HCT116 (cell line): ENCODE data around the gene SHISA6. TPM values are rescaled to one million over a fixed set of nuclear protein-coding genes. Genes with fewer than 3 reads are reported as not detected.

Experiments used
- ATAC-seq: fragments of 200-7000 bp; cut with Tn5 transposase; 2 replicates; pipeline ENCODE4 v1.9.1; 2020; ENCODE audit warnings: mild to moderate bottlenecking, moderate library complexity
- BruUV-seq: library from RNA; stranded (reverse); fragments of 400-500 nt; replicated peaks from 2 replicates; lab custom pipeline; 2021; lab: Mats Ljungman, UMichigan
- CTCF ChIA-PET: fragments of 300-600 bp; sonication (Branson Sonifier 250); formaldehyde crosslinking; loops from one replicate; lab custom pipeline; 2021; ENCODE audit warnings: antibody characterized with exemption; lab: Charles Lee
- POLR2A ChIA-PET: fragments of 300-600, 350-600 bp; sonication (Branson Sonifier 250); formaldehyde crosslinking; loops from one replicate; lab custom pipeline; 2021; ENCODE audit warnings: antibody characterized with exemption; lab: Charles Lee
- RAD21 ChIA-PET, 2 experiments: fragments of 300-600 bp; sonication (Branson Sonifier 250); formaldehyde crosslinking; loops; one replicate each; lab custom pipeline; 2023; ENCODE audit warnings: low total read pairs in 2 of 2; ENCODE audit not compliant: uncharacterized antibody in 2 of 2, unreplicated experiment in 2 of 2, low non-redundant PET in 1 of 2; lab: Charles Lee
- DNase-seq: peaks from one replicate; pipeline ENCODE4 v3.0.0-alpha.2; 2010; ENCODE audit warnings: low read depth, low spot score
- H2AFZ ChIP-seq: fragments of 200-600 bp; shearing (Covaris generic), sonication (generic); 2 replicates; pipeline ENCODE4 v1.6.1; 2017; ENCODE audit warnings: low read depth, mixed run types, mixed read lengths, antibody characterized with exemption, low read length; ENCODE audit not compliant: poor library complexity, severe bottlenecking
- H3K27ac ChIP-seq: 2 replicates; pipeline ENCODE4 v1.5.1; 2012; ENCODE audit warnings: low read depth, low read length
- H3K27me3 ChIP-seq: fragments of 200-600 bp; sonication (generic); 2 replicates; pipeline ENCODE4 v1.6.1; 2016; ENCODE audit warnings: mixed run types, low read length, mixed read lengths; ENCODE audit not compliant: insufficient read depth
- H3K36me3 ChIP-seq, 2 experiments: fragments of 200-500 bp in 1 of 2; fragments of 200-600 bp in 1 of 2; sonication (Bioruptor generic) in 1 of 2; sonication (generic) in 1 of 2; 2 replicates each; pipeline versions ENCODE4 v1.5.1 to v1.6.1; 2014 to 2016; ENCODE audit warnings: low read length in 2 of 2, inconsistent platforms in 1 of 2, mixed read lengths in 1 of 2, mixed run types in 1 of 2; ENCODE audit not compliant: insufficient read depth in 2 of 2, control insufficient read depth in 1 of 2
- H3K4me1 ChIP-seq, 2 experiments: fragments of 200-600 bp in 1 of 2; sonication (generic) in 1 of 2; 2 replicates each; pipeline versions ENCODE4 v1.5.1 to v1.6.1; 2012 to 2017; ENCODE audit warnings: low read length in 2 of 2, inconsistent platforms in 1 of 2, mild to moderate bottlenecking in 1 of 2, mixed read lengths in 1 of 2, mixed run types in 1 of 2, moderate library complexity in 1 of 2; ENCODE audit not compliant: insufficient read depth in 2 of 2, control insufficient read depth in 1 of 2
- H3K4me2 ChIP-seq: fragments of 200-600 bp; sonication (generic); 2 replicates; pipeline ENCODE4 v1.6.1; 2017; ENCODE audit warnings: mixed run types, low read length, mixed read lengths
- H3K4me3 ChIP-seq, 2 experiments: fragments of 200-600 bp in 1 of 2; sonication (generic) in 1 of 2; replicated peaks in 1 of 2; 2 replicates each; pipeline ENCODE4 v1.5.1; 2011 to 2016; ENCODE audit warnings: low read length in 2 of 2, control low read depth in 1 of 2, low read depth in 1 of 2, mild to moderate bottlenecking in 1 of 2, mixed read lengths in 1 of 2, mixed run types in 1 of 2
- H3K79me2 ChIP-seq: fragments of 200-600 bp; sonication (generic); 2 replicates; pipeline ENCODE4 v1.6.1; 2017; ENCODE audit warnings: mild to moderate bottlenecking, mixed run types, low read length, moderate library complexity, mixed read lengths; ENCODE audit not compliant: insufficient read depth
- H3K9ac ChIP-seq: fragments of 200-600 bp; sonication (generic); 2 replicates; pipeline ENCODE4 v1.6.1; 2016; ENCODE audit warnings: low read length, mixed read lengths
- H3K9me2 ChIP-seq: fragments of 200-600 bp; sonication (generic), shearing (Covaris generic); 2 replicates; pipeline ENCODE4 v1.6.1; 2017; ENCODE audit warnings: mixed run types, mild to moderate bottlenecking, moderate library complexity; ENCODE audit not compliant: insufficient read depth
- H3K9me3 ChIP-seq, 2 experiments: fragments of 200-500 bp in 1 of 2; fragments of 200-600 bp in 1 of 2; sonication (Bioruptor generic) in 1 of 2; sonication (generic) in 1 of 2; 2 replicates each; pipeline ENCODE4 v1.6.1; 2014 to 2017; ENCODE audit warnings: low read length in 2 of 2, mixed read lengths in 2 of 2, inconsistent platforms in 1 of 2, low read depth in 1 of 2, mild to moderate bottlenecking in 1 of 2, mixed run types in 1 of 2, moderate library complexity in 1 of 2; ENCODE audit not compliant: control insufficient read depth in 1 of 2, insufficient read depth in 1 of 2
- H4K20me1 ChIP-seq: fragments of 200-600 bp; sonication (generic), shearing (Covaris generic); 2 replicates; pipeline ENCODE4 v1.6.1; 2017; ENCODE audit warnings: mixed run types, mild to moderate bottlenecking, moderate library complexity; ENCODE audit not compliant: insufficient read depth
- CBX3 ChIP-seq: IDR thresholded peaks from 2 replicates; pipeline ENCODE4 v1.6.1; 2012; ENCODE audit warnings: low read depth
- CEBPB ChIP-seq: IDR thresholded peaks from 2 replicates; pipeline ENCODE4 v1.6.1; 2012; ENCODE audit warnings: low read depth
- EZH2 ChIP-seq: fragments of 200-600 bp; sonication (generic); IDR thresholded peaks from 2 replicates; pipeline ENCODE4 v1.6.1; 2017; ENCODE audit warnings: antibody characterized with exemption, mixed run types
- FOSL1 ChIP-seq: IDR thresholded peaks from 2 replicates; pipeline ENCODE4 v1.6.1; 2012; ENCODE audit warnings: low read depth
- POLR2A ChIP-seq: IDR thresholded peaks from 2 replicates; pipeline ENCODE4 v1.7.0; 2011; ENCODE audit warnings: borderline replicate concordance; ENCODE audit not compliant: insufficient read depth, insufficient read length; ENCODE audit errors: extremely low read depth
- POLR2AphosphoS5 ChIP-seq: IDR thresholded peaks from 2 replicates; pipeline ENCODE4 v1.6.1; 2011; ENCODE audit warnings: mild to moderate bottlenecking, low read depth, low read length, moderate library complexity
- SRF ChIP-seq: IDR thresholded peaks from 2 replicates; pipeline ENCODE4 v1.6.1; 2012; ENCODE audit warnings: low read depth
- TCF7L2 ChIP-seq: IDR thresholded peaks from 2 replicates; pipeline ENCODE4 v1.7.0; 2011; ENCODE audit warnings: borderline replicate concordance, inconsistent platforms; ENCODE audit not compliant: insufficient read depth, insufficient read length; ENCODE audit errors: extremely low read depth
- YY1 ChIP-seq: IDR thresholded peaks from 2 replicates; pipeline ENCODE4 v1.6.1; 2011; ENCODE audit warnings: low read length, low read depth, moderate library complexity, mild to moderate bottlenecking; ENCODE audit not compliant: insufficient replicate concordance; ENCODE audit errors: extremely low read depth
- intact Hi-C: fragments of 100-400 bp; cut with micrococcal nuclease; formaldehyde crosslinking; loops from 2 replicates; pipeline ENCODE4 v1.10.0; 2022
- total RNA-seq: library from RNA; stranded (reverse); gene quantifications from one replicate; pipeline ENCODE4 v1.2.1, GENCODE V29; 2021; ENCODE audit not compliant: unreplicated experiment
- TF ChIP-seq, protein P1 (sequence below): IDR thresholded peaks from 2 replicates; pipeline ENCODE4 v1.6.1; 2012
- TF ChIP-seq, protein P2 (sequence below), 3 experiments: fragments of 200-600 bp in 1 of 3; sonication (generic) in 1 of 3; IDR thresholded peaks in 2 of 3; conservative IDR thresholded peaks in 1 of 3; 2 replicates each; pipeline ENCODE4 v1.5.1; 2012 to 2017; ENCODE audit warnings: low read depth in 2 of 3, low read length in 2 of 3, antibody characterized with exemption in 1 of 3, borderline replicate concordance in 1 of 3, control low read depth in 1 of 3, mild to moderate bottlenecking in 1 of 3, mixed read lengths in 1 of 3, mixed run types in 1 of 3, moderate library complexity in 1 of 3; ENCODE audit not compliant: insufficient read depth in 1 of 3
- TF ChIP-seq, protein P3 (sequence below): IDR thresholded peaks from 2 replicates; pipeline ENCODE4 v1.6.1; 2011; ENCODE audit warnings: mild to moderate bottlenecking, low read length, moderate library complexity; ENCODE audit not compliant: insufficient replicate concordance; ENCODE audit errors: extremely low read depth

SHISA6 gene
- total RNA-seq, 1 experiment from 2014 or later = not detected

DNA sequence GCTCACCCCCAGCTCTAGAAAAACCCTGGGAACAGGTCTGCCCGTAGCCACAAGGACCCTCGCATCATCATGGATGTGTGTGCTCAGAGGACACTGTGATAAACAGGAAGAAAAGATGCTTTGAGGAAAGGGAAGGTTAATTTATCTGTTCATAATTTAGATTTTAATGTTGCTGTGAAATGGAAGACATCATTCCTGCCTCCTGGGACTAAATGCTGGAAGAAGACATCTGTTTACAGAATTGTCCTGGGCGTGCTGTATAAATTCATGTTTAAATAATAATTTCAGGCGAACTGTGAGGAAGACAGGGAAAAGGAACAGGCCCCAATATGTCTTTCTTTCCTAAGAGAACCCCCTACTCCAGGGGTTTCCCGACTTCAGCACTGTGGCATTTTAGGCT lies 112.6 kb downstream of the SHISA6 start:
- no peak for DNase-seq
- ChIA-PET CTCF (no interaction called here), RAD21 (no interaction called here), POLR2A (no interaction called here)
- TF ChIP-seq, protein P1, sequence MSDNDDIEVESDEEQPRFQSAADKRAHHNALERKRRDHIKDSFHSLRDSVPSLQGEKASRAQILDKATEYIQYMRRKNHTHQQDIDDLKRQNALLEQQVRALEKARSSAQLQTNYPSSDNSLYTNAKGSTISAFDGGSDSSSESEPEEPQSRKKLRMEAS = no peak
- TF ChIP-seq POLR2AphosphoS5 = no peak
- TF ChIP-seq CBX3 = no peak
- TF ChIP-seq YY1 = no peak
- no peak for TF ChIP-seq EZH2
- TF ChIP-seq FOSL1 = no peak
- no peak for TF ChIP-seq POLR2A
- TF ChIP-seq, protein P2, sequence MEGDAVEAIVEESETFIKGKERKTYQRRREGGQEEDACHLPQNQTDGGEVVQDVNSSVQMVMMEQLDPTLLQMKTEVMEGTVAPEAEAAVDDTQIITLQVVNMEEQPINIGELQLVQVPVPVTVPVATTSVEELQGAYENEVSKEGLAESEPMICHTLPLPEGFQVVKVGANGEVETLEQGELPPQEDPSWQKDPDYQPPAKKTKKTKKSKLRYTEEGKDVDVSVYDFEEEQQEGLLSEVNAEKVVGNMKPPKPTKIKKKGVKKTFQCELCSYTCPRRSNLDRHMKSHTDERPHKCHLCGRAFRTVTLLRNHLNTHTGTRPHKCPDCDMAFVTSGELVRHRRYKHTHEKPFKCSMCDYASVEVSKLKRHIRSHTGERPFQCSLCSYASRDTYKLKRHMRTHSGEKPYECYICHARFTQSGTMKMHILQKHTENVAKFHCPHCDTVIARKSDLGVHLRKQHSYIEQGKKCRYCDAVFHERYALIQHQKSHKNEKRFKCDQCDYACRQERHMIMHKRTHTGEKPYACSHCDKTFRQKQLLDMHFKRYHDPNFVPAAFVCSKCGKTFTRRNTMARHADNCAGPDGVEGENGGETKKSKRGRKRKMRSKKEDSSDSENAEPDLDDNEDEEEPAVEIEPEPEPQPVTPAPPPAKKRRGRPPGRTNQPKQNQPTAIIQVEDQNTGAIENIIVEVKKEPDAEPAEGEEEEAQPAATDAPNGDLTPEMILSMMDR (IDR thresholded peaks at IDR 0.05 in 2 of 3, conservative IDR thresholded peaks at IDR 0.05 in 1 of 3; ENCODE audit: borderline replicate concordance in 1 of 3, insufficient read depth in 1 of 3, low read depth in 2 of 3, low read length in 2 of 3) = no peak
- no peak for TF ChIP-seq TCF7L2
- TF ChIP-seq SRF = no peak
- TF ChIP-seq CEBPB = no peak
- TF ChIP-seq, protein P3, sequence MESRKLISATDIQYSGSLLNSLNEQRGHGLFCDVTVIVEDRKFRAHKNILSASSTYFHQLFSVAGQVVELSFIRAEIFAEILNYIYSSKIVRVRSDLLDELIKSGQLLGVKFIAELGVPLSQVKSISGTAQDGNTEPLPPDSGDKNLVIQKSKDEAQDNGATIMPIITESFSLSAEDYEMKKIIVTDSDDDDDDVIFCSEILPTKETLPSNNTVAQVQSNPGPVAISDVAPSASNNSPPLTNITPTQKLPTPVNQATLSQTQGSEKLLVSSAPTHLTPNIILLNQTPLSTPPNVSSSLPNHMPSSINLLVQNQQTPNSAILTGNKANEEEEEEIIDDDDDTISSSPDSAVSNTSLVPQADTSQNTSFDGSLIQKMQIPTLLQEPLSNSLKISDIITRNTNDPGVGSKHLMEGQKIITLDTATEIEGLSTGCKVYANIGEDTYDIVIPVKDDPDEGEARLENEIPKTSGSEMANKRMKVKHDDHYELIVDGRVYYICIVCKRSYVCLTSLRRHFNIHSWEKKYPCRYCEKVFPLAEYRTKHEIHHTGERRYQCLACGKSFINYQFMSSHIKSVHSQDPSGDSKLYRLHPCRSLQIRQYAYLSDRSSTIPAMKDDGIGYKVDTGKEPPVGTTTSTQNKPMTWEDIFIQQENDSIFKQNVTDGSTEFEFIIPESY = no peak
- Histone ChIP-seq H2AFZ (no peak overlapping the region), H3K9ac (no peak overlapping the region), H4K20me1 (no peaks in the 10 kb centered on the region), H3K9me3 (peaks cover 3 to 26% of the 10 kb centered on the region in 2 experiments; a peak in 2 of 4 replicates), H3K27me3 (no peaks in the 10 kb centered on the region), H3K4me2 (no peak overlapping the region), H3K79me2 (no peaks in the 10 kb centered on the region), H3K9me2 (no peaks in the 10 kb centered on the region), H3K27ac (no peak overlapping the region), H3K36me3 (no peaks in the 10 kb centered on the region), H3K4me1 (no peaks in the 10 kb centered on the region), H3K4me3 (no peak overlapping the region)
- intact Hi-C loops = no loop called here
- ATAC-seq = no peak
- no TSS peak for BruUV-seq
